ENCODE data around the gene MILR1. TPM values are rescaled to one million over a fixed set of nuclear protein-coding genes. Genes with fewer than 3 reads are reported as not detected.

MILR1 gene
- total and polyA plus RNA-seq, 2 donors from 2014 or later, result 2.2 to 17.8 TPM

DNA sequence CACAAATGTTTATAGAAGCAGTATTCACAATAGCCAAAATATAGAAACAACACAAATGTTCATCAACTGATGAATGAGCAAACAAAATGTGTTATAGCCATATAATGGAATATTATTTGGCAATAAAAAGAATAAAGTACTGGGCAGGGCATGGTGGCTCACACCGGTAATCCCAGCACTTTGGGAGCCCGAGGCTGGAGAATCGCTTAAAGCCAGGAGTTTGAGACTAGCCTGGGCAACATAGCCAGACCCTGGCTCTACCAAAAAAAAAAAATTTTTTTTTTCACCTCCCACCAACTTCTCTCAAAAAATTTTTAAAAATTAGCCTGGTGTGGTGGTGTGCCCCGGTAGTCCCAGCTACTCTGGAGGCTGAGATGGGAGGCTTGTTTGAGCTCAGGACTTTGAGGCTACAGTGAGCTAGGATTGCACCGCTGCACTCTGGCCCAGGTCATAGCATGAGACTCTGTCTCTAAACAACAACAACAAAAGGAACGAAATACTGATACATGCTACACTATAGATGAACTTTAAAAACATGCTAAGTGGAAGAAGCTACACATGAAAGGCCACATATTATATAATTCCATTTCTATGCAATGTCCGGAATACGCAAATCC lies 47.6 kb upstream of the MILR1 start:
- H3K4me1 ChIP-seq (ENCODE audit: control insufficient read depth in 2 of 3, insufficient read depth in 2 of 3, low read depth in 1 of 3, low read length in 3 of 3), result no peaks in the 10 kb centered on the region
- no peak overlapping the region for H3K9ac ChIP-seq (ENCODE audit: low read length in 3 of 3)
- no peak overlapping the region for H3K4me3 ChIP-seq (ENCODE audit: low read length in 3 of 3)
- H3K36me3 ChIP-seq (ENCODE audit: control insufficient read depth in 2 of 3, insufficient read depth in 3 of 3, low read length in 3 of 3), result no peaks in the 10 kb centered on the region
- FAIRE-seq, result no peak
- DNase-seq, result peak in 1 of 5 donors; percentile 16
- H3K27ac ChIP-seq (ENCODE audit: low read depth in 2 of 2, low read length in 2 of 2), result no peak overlapping the region
- no peaks in the 10 kb centered on the region for H3K27me3 ChIP-seq (ENCODE audit: control insufficient read depth, insufficient read depth, low read length)
- intact Hi-C loops (cut with DNase I), result no loop called here
- TF ChIP-seq, protein P1, sequence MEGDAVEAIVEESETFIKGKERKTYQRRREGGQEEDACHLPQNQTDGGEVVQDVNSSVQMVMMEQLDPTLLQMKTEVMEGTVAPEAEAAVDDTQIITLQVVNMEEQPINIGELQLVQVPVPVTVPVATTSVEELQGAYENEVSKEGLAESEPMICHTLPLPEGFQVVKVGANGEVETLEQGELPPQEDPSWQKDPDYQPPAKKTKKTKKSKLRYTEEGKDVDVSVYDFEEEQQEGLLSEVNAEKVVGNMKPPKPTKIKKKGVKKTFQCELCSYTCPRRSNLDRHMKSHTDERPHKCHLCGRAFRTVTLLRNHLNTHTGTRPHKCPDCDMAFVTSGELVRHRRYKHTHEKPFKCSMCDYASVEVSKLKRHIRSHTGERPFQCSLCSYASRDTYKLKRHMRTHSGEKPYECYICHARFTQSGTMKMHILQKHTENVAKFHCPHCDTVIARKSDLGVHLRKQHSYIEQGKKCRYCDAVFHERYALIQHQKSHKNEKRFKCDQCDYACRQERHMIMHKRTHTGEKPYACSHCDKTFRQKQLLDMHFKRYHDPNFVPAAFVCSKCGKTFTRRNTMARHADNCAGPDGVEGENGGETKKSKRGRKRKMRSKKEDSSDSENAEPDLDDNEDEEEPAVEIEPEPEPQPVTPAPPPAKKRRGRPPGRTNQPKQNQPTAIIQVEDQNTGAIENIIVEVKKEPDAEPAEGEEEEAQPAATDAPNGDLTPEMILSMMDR (IDR thresholded peaks at IDR 0.05; ENCODE audit: borderline replicate concordance, extremely low read depth, insufficient read depth), result no peak
- H3K9me3 ChIP-seq (ENCODE audit: control insufficient read depth in 2 of 3, insufficient read depth in 1 of 3, low read length in 3 of 3), result no peaks in the 10 kb centered on the region

DNA sequence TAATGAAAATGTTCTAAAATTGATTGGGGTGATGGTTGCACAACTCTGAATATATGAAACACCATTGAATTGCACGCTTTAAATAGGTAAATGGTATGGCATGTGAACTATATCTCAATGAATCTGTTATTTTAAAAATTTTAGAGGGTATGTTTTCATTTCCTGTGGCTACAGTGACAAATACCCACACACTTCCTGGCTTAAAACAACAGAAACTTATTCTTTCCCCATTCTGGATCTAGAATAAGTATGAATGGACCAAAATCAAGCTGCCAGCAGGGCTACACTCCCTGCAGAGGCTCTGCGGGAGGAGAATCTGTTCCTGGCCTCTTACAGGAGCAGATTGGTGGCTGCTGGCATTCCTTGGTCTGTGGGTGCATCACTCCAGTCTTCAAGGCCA lies 47.0 kb upstream of the MILR1 start:
- no peak for FAIRE-seq
- no peak overlapping the region for H3K9ac ChIP-seq (ENCODE audit: low read length in 3 of 3)
- no peaks in the 10 kb centered on the region for H3K9me3 ChIP-seq (ENCODE audit: control insufficient read depth in 2 of 3, insufficient read depth in 1 of 3, low read length in 3 of 3)
- H3K27me3 ChIP-seq (ENCODE audit: control insufficient read depth, insufficient read depth, low read length), result no peaks in the 10 kb centered on the region
- intact Hi-C loops (cut with DNase I), result no loop called here
- TF ChIP-seq, protein P1 (IDR thresholded peaks at IDR 0.05; ENCODE audit: borderline replicate concordance, extremely low read depth, insufficient read depth), result no peak
- no peaks in the 10 kb centered on the region for H3K36me3 ChIP-seq (ENCODE audit: control insufficient read depth in 2 of 3, insufficient read depth in 3 of 3, low read length in 3 of 3)
- H3K4me1 ChIP-seq (ENCODE audit: control insufficient read depth in 2 of 3, insufficient read depth in 2 of 3, low read depth in 1 of 3, low read length in 3 of 3), result peaks cover 0 to 2% (median 0%) of the 10 kb centered on the region in 3 donors
- no peak overlapping the region for H3K27ac ChIP-seq (ENCODE audit: low read depth in 2 of 2, low read length in 2 of 2)
- DNase-seq, result no peak
- H3K4me3 ChIP-seq (ENCODE audit: low read length in 3 of 3), result no peak overlapping the region

- Histone ChIP-seq H3K9ac (ENCODE audit: low read length in 3 of 3) (no peak overlapping the region), H3K9me3 (ENCODE audit: control insufficient read depth in 2 of 3, insufficient read depth in 1 of 3, low read length in 3 of 3) (no peaks in the 10 kb centered on the region), H3K36me3 (ENCODE audit: control insufficient read depth in 2 of 3, insufficient read depth in 3 of 3, low read length in 3 of 3) (no peaks in the 10 kb centered on the region), H3K27me3 (ENCODE audit: control insufficient read depth, insufficient read depth, low read length) (no peaks in the 10 kb centered on the region), H3K27ac (ENCODE audit: low read depth in 2 of 2, low read length in 2 of 2) (no peak overlapping the region), H3K4me1 (ENCODE audit: control insufficient read depth in 2 of 3, insufficient read depth in 2 of 3, low read depth in 1 of 3, low read length in 3 of 3) (peaks cover 0 to 2% (median 0%) of the 10 kb centered on the region in 3 donors), H3K4me3 (ENCODE audit: low read length in 3 of 3) (no peak overlapping the region)
- TF ChIP-seq, protein P1 (IDR thresholded peaks at IDR 0.05; ENCODE audit: borderline replicate concordance, extremely low read depth, insufficient read depth), result no peak
- FAIRE-seq (no peak), DNase-seq (no peak)
- intact Hi-C loops (cut with DNase I), result no loop called here
These were observed 46.4 kb upstream of the MILR1 start for GRCh38 chr17:64402469-64402868.

Measured in kidney (tissue), 14 donors.